ENCODE results near the gene PPP3CB.

The PPP3CB gene

DNA sequence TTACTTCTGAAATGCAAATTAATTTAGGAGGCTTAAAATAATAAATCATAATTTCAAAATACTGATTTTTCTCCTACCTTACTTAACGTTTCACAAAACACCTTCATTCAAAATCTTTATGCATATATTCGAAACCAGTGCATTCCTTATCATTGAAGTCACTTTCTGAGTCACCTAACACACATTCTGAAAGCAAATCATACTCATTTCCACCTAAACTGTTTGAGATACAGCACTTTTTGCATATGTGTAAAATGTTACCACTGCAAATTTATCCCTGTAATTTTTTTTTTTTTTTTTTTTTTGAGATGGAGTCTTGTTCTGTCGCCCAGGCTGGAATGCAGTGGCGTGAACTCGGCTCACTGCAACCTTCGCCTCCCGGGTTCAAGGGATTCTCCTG lies 15.7 kb downstream of the PPP3CB start:
- DNase-seq (ENCODE audit: low read depth), result no peak

DNA sequence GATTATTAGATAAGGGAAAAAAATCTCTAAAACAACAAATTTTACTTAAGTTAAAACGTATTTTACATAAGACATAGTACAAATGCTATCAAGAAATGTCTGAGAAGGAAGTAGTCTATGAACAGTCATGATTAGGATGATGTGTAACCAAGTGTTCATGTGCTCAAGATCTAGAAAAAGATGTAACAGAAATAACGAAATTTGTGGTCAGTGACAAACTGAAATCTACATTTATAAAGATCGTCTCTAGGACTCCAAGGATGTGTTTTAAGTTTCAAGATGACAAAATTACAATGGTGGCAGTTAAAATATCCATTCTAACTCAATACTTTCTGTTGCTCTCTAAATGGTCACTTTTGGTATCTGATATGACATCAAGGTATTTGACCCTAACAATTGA lies 17.2 kb downstream of the PPP3CB start:
- no peak for DNase-seq (ENCODE audit: low read depth)

DNA sequence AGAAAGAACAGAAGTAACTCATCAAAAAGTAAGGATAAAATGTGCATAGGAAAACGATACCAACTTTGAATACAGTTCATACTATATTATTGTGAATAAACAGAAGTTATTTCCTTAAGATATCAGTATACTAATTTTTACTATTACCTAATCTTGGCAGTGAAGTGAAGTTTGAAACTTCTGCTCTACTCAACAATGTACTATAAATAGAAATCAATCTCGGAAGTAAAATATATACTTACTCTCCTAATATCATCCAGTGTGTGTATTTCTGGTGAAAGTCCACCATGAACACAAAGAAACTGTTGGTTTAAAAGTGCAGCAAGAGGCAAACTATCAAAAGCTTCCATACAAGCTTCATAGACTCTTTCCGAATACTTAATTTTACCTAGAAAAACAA lies 24.6 kb downstream of the PPP3CB start:
- no peak for DNase-seq (ENCODE audit: low read depth)

DNA sequence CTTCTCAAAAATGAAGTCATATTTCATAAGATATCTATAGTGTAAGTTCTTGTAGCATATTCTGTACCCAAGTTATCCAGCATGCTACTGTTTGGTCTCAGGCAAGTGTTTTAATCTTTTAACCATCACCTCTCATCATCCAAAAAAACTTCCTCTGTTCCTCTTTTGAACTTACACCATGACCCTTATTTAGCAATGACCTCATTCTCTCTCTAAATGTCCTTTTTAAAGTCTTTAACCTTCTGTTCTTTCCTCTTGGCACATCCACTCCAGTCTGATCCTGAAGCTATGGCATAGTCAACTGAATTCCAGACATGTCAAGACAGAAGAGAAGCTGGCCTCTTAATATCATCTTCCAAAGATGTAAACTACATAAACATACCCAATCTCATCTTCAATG lies 26.2 kb downstream of the PPP3CB start:
- no peak for DNase-seq (ENCODE audit: low read depth)

DNA sequence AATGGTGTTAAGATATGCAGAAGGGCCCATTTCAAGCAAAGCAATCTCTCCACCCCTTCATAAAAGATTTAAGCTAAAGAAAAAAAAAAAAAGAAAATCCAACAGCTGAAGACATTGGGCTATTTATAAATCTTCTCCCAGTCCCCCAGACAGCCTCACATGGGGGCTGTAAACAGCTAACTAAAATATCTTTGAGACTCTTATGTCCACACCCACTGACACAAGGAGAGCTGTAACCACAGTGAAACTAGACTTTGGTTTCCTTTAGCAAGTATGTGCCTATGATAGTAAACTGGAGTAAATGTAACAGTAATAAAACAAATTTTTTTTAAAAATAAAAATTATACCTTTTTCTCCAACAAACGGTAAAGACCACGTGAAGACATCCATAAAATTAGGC lies 28.6 kb downstream of the PPP3CB start:
- DNase-seq (ENCODE audit: low read depth), result no peak

DNA sequence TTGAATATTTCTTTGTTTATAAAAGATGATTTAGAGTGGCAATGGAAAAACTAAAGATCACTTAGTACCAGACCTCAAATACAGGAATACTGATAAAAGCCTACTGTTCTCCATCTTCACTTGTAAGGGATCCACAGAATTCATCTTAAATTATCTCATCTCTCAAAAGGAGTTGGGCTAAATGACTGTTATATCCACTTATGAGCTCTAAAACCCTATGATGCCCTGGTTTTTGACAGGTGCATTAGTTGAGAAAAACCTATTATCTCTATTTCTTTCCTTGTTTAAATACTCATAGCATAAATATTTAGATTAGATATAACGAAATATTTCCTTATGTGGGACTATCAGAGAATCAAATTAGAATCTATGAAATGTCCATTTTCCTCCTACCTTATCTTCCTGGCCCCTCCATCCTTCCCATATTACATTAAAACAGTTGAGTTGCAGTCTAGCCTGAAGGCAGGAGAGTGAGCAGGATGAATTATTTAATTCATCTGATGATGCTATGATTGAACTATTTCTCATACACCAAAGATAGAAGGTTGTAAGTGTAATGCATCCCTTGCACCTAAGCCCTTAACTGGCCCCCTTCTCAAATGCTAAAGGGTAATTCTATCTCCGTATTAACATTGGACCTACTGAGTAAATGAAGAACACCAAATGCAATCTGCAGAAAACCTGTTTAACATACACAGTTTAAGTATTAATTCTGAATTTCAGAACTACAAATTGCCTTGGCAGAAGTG lies 29.7 kb downstream of the PPP3CB start:
- no peak for DNase-seq (ENCODE audit: low read depth)

DNA sequence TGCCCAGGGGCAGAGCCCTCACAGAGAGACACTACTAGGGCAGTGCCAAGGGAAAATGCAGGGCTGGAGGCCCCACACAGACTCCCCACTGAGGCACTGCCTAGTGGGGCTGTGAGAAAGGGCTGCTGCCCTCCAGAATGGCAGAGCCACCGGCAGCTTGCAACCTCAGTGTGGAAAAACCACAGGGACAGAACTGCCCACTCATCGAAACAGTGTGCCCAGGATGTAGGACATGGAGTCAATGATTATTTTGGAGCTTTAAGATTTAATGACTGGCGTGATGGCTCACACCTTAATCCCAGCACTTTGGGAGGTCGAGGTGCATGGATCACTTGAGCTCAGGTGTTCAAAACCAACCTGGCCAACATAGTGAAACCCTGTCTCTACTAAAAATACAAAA lies 34.9 kb downstream of the PPP3CB start:
- DNase-seq (ENCODE audit: low read depth), result no peak

DNA sequence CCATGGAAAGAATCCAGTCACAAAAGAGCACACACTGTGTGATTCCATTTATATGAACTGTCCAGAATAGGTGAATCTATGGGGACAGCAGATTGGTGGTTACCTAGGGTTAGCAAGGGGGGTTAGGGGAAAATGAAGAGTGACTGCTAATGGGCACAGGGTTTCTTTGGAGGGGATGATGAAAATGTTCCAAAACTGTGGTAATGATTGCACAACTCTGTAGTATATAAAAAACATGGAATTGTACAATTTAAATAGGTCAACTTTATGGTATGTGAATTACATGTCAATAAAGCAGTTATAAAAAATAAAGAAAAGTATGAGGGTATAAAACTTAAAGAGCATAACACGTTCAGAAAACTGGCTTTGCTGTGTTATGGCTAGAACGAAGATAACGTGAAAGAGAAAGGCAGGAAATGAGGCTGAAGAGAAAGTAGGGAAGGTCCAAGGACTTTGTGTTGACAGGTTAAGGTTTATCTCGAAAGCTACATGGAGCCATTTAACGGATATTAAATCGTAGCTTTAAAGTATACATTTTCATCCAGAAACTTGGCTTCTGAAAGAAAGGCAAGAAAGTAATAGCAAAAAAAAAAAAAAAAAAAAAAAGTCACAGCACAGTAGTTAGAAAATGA lies 36.0 kb downstream of the PPP3CB start:
- DNase-seq (ENCODE audit: low read depth), result peak; percentile 14

DNA sequence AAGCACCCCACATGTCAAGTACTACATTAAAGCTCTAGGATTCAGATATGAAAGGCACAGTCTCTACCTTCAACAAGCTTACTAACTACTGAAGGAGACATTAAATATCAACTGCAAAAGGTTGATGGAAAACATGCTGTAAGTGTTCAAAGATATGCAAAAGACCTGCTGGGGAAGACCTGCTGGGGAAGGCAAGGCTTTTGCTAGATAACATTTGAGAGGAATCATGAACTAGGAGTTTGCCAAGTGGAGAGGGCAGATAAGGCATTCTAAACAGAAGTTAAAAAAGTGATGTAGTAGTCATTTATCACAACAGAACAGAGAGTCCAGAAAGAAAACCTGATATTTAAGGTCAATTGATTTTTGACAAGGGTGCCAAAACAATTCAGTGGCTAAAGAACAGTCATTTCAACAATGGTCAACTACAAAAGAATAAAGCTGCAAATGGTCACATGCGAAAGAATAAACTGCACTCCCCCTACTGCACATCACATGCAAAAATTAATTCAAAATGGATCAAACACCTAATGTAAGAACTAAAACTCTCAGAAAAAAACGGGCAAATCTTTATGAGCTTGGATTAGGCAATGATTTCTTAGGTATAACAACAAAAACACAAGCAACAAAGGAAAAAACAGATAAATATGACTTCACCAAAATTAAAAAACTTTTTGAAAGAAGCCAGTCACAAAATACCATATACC lies 39.5 kb downstream of the PPP3CB start:
- DNase-seq (ENCODE audit: low read depth), result no peak

DNA sequence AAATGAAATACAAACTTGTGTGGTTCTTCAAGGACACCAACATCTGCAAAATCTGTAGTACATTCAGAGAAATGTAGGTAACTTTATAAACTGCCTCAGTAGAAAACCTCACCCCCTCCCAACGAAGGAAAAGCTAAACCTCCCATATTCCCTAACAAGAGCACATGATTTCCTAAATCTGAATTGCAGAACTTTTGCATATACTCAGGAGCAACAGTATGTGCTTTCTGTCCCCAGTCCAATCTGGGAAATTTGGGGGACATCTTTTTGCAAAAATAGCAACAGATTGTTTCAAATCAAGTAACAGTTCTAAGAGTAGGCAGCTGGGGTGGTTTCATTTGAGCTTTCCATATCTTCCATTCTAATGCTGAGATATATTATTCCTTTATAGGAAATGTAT lies 46.7 kb downstream of the PPP3CB start:
- no peak for DNase-seq (ENCODE audit: low read depth)

DNA sequence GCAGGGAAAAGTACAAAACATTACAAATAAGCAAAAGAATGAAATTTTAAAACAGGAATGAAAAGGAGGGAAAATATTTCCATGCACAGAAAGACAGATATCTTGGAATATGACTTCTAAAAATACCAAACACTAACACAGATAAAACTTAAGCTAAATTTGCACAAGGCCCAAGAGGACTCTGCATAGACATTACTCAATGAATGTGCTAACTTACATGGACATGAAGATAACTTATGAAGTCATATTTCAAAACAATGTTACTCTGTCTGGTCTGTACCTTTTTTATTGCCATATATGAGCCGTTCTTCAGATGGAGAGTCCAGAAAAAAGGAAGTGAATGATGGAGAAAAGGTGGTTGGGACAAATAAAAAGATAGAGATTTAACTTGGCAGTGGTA lies 47.4 kb downstream of the PPP3CB start:
- no peak for DNase-seq (ENCODE audit: low read depth)

DNA sequence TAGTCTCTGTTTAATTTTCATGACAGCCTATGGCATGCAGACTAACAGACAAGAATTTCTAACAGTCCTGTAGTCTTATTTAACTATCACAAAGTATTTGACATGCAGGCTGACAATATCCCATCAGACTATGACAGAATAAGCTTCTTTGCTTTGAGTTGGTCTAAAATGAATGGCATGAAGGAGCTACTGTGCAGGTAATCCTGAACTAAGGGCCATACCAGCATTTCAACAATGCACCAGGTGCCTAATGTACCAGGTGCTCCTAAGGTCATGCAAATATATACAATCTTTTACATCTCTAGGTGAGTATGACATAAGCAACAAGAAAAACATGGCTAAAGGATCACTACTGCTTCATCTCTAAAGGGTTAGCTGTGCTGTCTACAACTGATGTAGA lies 48.9 kb downstream of the PPP3CB start:
- no peak for DNase-seq (ENCODE audit: low read depth)

DNA sequence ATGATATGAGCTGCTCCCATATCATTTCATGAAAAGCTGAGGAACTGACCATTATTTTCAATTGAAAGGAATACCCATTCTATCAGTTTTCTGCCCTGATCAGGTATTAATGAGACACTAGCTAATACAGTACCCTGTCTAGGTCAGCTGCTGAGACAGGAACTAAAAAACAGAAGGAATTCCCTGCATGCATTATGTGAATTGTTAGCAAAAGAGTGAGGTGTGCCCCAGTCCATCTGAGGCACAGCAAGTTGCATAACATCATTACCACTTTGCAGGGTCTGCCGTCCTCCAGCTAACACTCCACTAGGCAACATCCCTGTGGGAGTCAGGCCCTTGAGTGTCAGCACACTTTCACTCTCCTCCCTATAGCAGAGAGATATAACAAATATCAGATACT lies 51.4 kb downstream of the PPP3CB start:
- DNase-seq (ENCODE audit: low read depth), result no peak

DNA sequence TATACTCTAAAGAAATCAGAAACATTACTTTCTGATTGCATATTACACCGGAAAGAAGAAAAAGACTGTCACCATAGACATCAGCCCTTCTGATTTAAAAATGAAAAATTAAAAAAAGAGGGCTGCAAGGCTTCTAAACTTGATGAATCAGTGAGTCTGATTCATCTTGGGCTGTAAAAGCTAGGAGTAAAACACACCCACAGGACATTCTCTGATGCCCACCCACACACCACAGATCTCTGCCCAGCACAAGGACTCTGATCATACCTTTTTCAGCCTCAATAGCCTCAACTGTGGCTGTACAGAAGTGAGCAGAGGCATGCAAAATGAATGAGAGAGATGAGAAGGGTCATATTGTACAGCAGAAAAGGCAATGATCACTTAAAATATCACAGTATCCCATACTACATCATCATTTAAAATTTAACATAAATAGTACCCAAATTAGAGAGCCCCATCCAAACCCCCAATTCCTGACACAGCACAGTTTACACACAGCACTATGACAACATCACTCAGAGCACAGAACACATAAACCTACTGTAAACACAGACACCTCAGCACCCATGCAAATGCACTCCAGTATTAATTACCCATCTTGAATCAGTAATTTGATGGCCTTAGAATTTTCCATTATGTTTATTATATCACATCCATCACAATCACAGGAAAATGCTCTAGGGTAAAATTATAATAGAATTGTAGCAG lies 56.1 kb downstream of the PPP3CB start:
- DNase-seq (ENCODE audit: low read depth), result peak; percentile 8

DNA sequence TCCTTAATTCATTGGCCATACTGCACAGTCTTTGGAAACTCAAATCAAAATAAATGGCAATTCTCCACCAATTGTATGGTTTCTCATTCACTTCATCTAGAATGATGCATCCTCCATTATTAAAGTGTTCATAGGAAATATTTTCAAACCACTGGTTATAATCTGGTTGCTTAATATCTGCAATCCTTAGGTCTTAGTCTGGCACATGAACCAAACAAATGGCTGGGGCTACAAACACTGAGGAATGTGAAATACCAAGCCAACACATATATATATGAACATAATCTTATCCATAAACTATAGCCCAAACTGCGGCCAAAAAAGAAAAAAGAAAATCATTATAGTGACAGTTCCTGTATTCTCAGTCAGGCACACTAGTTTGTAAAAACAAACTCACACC lies 56.8 kb downstream of the PPP3CB start:
- no peak for DNase-seq (ENCODE audit: low read depth)

DNA sequence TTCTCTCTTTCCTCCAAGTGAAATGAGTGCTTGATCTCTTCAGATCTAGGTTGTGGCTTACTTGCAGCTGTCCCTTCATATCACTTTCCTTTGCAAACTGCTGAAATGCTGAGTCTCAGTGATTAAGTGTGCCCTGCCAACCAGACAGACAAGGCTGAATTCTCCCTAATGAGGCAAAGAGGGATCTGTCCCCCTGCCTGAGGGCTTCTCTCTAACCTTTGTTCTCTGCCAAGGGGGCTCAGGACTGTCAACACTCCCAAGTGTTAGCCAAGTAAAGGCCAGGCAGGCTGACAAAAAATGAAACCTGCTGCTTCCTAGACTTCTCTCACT lies 62.3 kb downstream of the PPP3CB start, which contains the start of gene MSS51:
Gene MSS51 (minus strand): TSS at position 24 of the 330 bp plus-strand sequence. CDS start 5,277 bp downstream, outside the sequence.
- no peak for DNase-seq (ENCODE audit: low read depth)

DNA sequence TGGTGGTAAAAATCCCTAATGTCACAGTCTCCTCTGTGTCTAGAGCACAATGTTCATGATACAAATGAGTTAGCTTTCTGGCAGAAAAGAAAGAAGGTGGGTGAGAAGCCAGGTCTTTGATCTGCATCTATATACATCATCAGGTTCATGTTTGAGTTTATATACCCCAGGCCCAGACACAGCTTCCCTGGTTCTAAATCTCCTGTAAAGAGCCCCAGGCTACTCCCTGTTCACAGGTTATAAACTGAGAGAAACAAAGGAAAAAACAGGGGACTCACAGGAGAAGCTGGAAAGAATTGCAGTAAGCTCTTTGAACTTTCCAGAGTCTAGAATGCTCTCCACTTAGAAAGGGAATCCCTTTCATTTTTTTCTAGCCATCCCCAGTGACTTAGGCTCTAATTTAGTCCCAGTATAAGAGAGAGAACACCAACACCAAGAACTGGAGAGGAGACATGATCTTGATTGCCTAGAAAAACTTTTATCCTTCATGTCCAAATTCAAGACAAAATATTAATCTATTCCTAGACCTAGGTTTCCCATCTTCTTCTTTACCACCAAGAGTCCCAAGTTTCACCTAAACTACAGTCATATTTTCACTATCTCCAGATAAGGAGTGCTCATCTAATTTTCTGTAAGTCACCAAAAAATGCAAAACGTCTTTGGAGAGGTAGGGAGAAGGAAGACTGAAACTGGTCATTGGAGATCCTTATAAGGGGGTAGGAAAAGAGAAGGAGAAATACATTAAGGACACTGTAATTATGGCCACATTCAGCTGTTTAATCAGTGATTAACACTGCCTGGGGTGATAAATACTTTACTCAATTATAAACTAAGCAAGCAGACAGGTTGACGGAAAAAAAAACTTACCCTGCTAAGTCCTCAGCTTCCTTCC lies 62.9 kb downstream of the PPP3CB start:
- no peak for DNase-seq (ENCODE audit: low read depth)

DNA sequence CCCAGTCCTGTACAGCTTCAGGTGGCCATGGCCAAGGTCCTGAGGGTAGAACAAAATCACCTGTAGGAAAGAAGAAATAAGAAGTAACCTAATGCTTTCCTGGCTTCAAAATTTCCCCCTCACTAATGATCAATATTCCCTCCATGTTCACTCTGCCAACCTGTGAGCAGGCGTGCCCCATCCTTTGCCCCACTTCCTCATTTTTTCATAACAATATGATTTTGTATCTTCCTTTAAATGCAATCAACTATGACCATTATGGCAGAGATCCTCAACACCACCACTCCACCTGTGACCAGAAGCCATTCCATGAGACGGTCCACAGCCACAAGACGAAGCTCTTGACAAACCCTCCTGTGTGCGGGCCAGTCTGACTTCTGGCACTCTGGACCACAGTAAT lies 69.5 kb downstream of the PPP3CB start:
- no peak for DNase-seq (ENCODE audit: low read depth)

DNA sequence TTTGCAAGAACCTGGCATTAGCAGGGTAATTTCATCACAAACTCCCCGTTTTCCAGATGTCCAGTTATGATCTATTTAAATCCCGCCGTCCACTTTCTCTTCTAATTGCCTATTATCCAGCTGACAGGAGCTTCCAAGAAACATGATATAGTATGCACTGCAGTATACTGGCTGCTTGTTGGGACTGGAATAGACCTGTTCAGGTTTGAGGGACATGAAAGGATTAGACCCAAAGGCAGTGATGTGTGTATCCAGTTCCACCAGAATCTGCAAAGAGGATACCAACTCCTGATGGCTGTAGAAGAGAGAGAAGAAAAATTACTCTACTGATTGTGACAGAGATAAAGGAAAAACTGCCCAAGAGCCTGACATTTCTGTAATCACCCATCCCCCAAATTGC lies 71.3 kb downstream of the PPP3CB start:
- no peak for DNase-seq (ENCODE audit: low read depth)

DNA sequence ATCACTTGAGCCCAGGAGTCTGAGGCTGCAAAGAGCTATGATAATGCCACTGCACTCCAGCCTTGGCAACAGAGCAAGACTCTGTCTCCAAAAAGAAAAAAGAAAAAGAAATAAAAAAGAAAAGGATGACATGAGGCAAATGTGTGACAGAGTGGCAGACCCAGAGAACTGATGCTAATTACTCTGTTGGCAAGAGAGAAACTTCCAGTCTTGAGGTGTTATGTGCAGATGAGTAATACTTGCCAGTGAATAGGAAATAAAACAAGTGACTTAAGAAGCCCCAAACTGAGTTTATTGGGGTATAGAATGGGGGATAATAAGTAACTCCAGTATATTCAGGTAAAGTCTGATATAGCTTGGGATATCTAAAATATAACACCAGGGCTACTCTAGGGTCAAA lies 72.5 kb downstream of the PPP3CB start:
- no peak for DNase-seq (ENCODE audit: low read depth)

DNA sequence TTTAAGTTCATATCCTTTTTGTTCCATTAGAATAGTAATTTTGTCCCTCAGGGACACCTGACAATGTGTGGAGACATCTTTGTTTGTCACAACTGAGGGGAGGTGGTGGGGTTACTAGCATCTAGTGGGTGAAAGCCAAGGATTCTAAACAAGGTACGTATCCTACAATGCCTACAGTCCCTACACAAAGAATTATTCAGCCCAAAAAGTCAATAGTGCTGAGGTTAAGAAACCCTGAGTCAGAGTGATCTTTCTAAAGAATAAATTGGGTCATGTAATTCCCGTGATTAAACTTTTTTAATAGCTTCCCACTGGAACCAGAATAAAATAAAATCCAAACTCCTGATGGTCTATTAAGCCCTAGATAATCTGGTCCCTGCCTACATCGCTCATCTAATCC lies 79.3 kb downstream of the PPP3CB start:
- no peak for DNase-seq (ENCODE audit: low read depth)

Measured in fibroblast of the conjunctiva (primary cell).